ENCODE results near the gene AK5.
A peak's percentile ranks its signal among the peaks of the same experiment; 100 is the strongest.

AK5 gene

GRCh38 chr1:77288275-77288674, 6.5 kb downstream of the AK5 start:
- no peak for DNase-seq

- no peak for DNase-seq
Measured at GRCh38 chr1:77290576-77290975, 8.8 kb downstream of the AK5 start.

GRCh38 chr1:77292551-77292950, 10.7 kb downstream of the AK5 start:
- no peak for DNase-seq

GRCh38 chr1:77300566-77300965, 18.7 kb downstream of the AK5 start:
- DNase-seq, result no peak

- DNase-seq, result no peak
Measured at GRCh38 chr1:77303387-77303786, 21.6 kb downstream of the AK5 start.

- DNase-seq, result no peak
Measured at GRCh38 chr1:77308889-77309621, 27.2 kb downstream of the AK5 start.

- no peak for DNase-seq
Measured at GRCh38 chr1:77310924-77311323, 29.1 kb downstream of the AK5 start.

GRCh38 chr1:77312364-77312763, 30.5 kb downstream of the AK5 start:
- peak in 1 of 2 experiments; percentile 17 for DNase-seq

GRCh38 chr1:77313491-77313890, 31.7 kb downstream of the AK5 start:
- peak; percentile 15 to 33 for DNase-seq

GRCh38 chr1:77316006-77316405, 34.2 kb downstream of the AK5 start:
- no peak for DNase-seq

- DNase-seq, result no peak
Measured at GRCh38 chr1:77316966-77317365, 35.1 kb downstream of the AK5 start.

GRCh38 chr1:77319036-77319705, 37.4 kb downstream of the AK5 start:
- no peak for DNase-seq

- DNase-seq, result no peak
Measured at GRCh38 chr1:77322061-77322900, 40.5 kb downstream of the AK5 start.

GRCh38 chr1:77333501-77333900, 51.7 kb downstream of the AK5 start:
- DNase-seq, result no peak

GRCh38 chr1:77336729-77337128, 54.9 kb downstream of the AK5 start:
- no peak for DNase-seq

- DNase-seq, result no peak
Measured at GRCh38 chr1:77339326-77339725, 57.5 kb downstream of the AK5 start.

- no peak for DNase-seq
Measured at GRCh38 chr1:77341195-77341594, 59.4 kb downstream of the AK5 start.

GRCh38 chr1:77342745-77343144, 60.9 kb downstream of the AK5 start:
- DNase-seq, result no peak

GRCh38 chr1:77347646-77348045, 65.8 kb downstream of the AK5 start:
- peak in 1 of 2 experiments; percentile 14 for DNase-seq

GRCh38 chr1:77348549-77348948, 66.7 kb downstream of the AK5 start:
- DNase-seq, result no peak

GRCh38 chr1:77349275-77349674, 67.5 kb downstream of the AK5 start:
- DNase-seq, result no peak

- no peak for DNase-seq
Measured at GRCh38 chr1:77350012-77350770, 68.4 kb downstream of the AK5 start.

- no peak for DNase-seq
Measured at GRCh38 chr1:77354536-77354935, 72.7 kb downstream of the AK5 start.
